Measurements from ENCODE around the gene SPCS3.
"Not testable (repeated sequence)": the region's sequence is repeated elsewhere in the genome, so short reads cannot be mapped to it uniquely, and the experiment has no call there.

The SPCS3 gene

GRCh38 chr4:176276710-176277109, 43.1 kb upstream of the SPCS3 start:
- no peak overlapping the region for H3K4me3 ChIP-seq (ENCODE audit: low read depth, low read length)
- no peak for DNase-seq (ENCODE audit: low read depth)
- TF ChIP-seq CTCF (IDR thresholded peaks at IDR 0.05; ENCODE audit: low read depth, low read length) = no peak

- no peak overlapping the region for H3K4me3 ChIP-seq (ENCODE audit: low read depth, low read length)
- peak; percentile 22 for DNase-seq (ENCODE audit: low read depth)
- TF ChIP-seq MYC (IDR thresholded peaks at IDR 0.05; ENCODE audit: low read depth, low read length) (no peak), CTCF (IDR thresholded peaks at IDR 0.05; ENCODE audit: low read depth, low read length) (peak; percentile 37)
Measured at GRCh38 chr4:176277162-176277904, 42.4 kb upstream of the SPCS3 start.

GRCh38 chr4:176279560-176279959, 40.2 kb upstream of the SPCS3 start:
- DNase-seq (ENCODE audit: low read depth); H3K4me3 ChIP-seq (ENCODE audit: low read depth, low read length): not testable (repeated sequence)

GRCh38 chr4:176286728-176287127, 33.0 kb upstream of the SPCS3 start:
- DNase-seq (ENCODE audit: low read depth) = no peak
- TF ChIP-seq MYC (IDR thresholded peaks at IDR 0.05; ENCODE audit: low read depth, low read length) (no peak), MAX (IDR thresholded peaks at IDR 0.05; ENCODE audit: low read depth, low read length) (no peak), POLR2A (IDR thresholded peaks at IDR 0.05; ENCODE audit: extremely low read depth, insufficient read length) (no peak), CTCF (IDR thresholded peaks at IDR 0.05; ENCODE audit: low read depth, low read length) (no peak)

GRCh38 chr4:176287546-176287945, 32.2 kb upstream of the SPCS3 start:
- no peak overlapping the region for H3K4me3 ChIP-seq (ENCODE audit: low read depth, low read length)
- no peak for TF ChIP-seq POLR2A (IDR thresholded peaks at IDR 0.05; ENCODE audit: extremely low read depth, insufficient read length)
- TF ChIP-seq CTCF (IDR thresholded peaks at IDR 0.05; ENCODE audit: low read depth, low read length) = no peak
- no peak for TF ChIP-seq MYC (IDR thresholded peaks at IDR 0.05; ENCODE audit: low read depth, low read length)
- TF ChIP-seq MAX (IDR thresholded peaks at IDR 0.05; ENCODE audit: low read depth, low read length) = no peak
- no peak for DNase-seq (ENCODE audit: low read depth)

More at GRCh38 chr4:176286728-176287127, 33.0 kb upstream of the SPCS3 start:
- H3K4me3 ChIP-seq (ENCODE audit: low read depth, low read length) = no peak overlapping the region

GRCh38 chr4:176288020-176288419, 31.7 kb upstream of the SPCS3 start:
- no peak for DNase-seq (ENCODE audit: low read depth)
- TF ChIP-seq POLR2A (IDR thresholded peaks at IDR 0.05; ENCODE audit: extremely low read depth, insufficient read length) (no peak), MAX (IDR thresholded peaks at IDR 0.05; ENCODE audit: low read depth, low read length) (no peak), CTCF (IDR thresholded peaks at IDR 0.05; ENCODE audit: low read depth, low read length) (no peak), MYC (IDR thresholded peaks at IDR 0.05; ENCODE audit: low read depth, low read length) (no peak)
- H3K4me3 ChIP-seq (ENCODE audit: low read depth, low read length) = no peak overlapping the region
